GM21515 (cell line): Measurements from ENCODE around the gene ZNF235.
"Not testable (repeated sequence)": the region's sequence is repeated elsewhere in the genome, so short reads cannot be mapped to it uniquely, and the experiment has no call there.

Experiments used
- ATAC-seq: cut with Tn5 transposase; IDR thresholded peaks from one replicate; pipeline ENCODE4 v1.9.1; 2021; ENCODE audit not compliant: unreplicated experiment

Gene ZNF235

DNA sequence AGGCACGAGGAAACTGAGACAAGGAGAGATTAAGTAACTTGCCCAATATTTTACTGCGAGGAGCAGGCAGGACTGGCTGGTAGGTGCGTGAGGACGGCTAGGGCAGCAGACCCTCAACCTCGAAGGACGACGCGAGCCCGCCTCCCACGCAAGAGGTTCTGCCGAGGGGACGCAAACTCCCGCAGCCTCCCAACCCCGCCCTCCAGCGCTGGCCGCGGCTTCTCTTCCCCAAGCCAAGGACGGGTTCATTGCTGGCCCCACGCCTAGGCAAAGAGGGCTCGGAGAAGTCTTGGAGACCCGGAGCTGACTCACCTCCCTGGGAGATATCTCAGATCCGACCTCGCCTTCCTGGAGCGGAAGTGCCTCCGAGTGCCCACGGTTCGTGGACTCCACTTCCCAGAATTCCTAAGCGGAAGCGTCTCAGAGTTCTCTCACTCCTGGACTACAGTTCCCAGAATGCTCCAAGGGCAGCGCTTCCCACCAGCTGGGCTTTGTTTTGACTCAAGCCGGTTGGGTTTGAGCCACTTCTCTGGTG, at the start of gene ZNF235:
ZNF235 (minus strand) TSS at position 367 of the 535 bp plus-strand sequence. CDS start 1,621 bp downstream, outside the sequence.
- ATAC-seq: peak; percentile 93

DNA sequence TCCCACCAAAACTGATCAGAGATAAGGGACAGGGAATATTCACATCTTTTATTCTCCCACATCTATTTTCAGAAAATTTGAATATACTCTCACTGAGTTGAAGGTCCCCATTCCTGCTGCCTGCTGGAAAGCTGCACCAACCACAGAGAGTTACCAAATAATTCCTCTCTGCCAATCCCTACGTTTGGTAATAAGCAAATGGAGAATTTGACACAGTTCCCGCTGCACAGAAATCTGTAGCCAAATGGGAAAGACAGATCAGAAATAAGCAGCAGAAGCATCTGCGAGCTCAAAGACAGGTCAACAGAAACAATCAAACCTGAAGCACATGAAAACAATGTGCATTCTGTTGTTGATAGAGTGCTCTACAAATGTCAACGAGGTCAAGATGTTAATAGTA, 41.7 kb upstream of the ZNF235 start:
- ATAC-seq: no peak

DNA sequence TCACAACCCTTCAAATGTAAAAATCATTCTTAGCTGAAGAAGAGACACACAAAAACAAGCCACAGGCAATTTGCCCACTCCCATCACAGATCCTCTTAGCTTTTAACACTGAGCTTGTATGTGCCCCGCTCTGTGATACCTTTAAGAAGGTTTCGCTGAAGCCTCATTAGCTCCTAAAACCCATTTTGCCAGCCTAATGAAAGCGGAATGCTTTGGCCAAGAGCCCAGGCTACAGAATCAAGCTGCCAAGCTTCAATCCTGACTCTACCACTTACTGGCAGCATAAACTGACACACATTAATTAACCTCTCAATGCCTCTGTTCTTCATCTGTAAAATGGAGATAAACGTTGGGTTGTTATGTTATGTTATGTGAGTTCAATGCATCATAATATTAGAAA, 41.1 kb upstream of the ZNF235 start:
- ATAC-seq: no peak

DNA sequence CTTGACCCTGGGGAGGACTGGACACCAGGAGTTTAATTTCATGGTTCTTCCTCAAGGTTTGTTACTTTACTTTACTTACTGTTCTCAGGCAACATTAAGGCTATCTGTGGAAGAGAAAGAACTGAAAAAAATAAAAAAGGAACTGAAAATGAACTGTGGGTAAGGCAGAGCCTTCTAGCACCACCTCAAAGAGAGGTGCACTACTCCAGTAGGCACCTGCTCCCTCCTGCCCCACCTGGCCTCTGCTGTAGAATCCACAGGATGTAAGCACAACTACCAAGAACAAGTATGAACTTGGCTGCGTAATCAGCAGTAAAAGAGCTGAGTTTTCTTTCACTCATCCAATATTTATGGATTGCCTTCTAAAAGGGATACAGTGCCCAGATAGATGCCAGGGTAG, 39.4 kb upstream of the ZNF235 start:
- no peak for ATAC-seq

DNA sequence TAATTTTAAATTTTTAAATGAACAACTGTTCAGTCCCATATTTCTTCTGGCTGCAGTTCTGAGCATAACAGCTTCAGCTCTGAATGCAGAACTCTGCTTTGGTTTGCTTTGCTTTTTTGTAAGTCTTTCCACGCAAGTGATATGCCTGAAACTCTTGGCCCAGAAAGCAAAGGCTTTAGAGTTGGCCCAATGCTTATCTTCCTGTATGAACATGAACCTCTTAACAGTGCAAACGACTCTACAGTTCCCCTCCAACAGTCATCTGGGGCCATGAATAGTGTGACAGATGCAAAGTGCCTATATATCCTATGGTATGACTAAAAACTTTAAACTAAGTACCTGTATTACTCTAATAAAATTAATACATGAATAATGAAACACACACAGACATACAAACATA, 37.0 kb upstream of the ZNF235 start:
- ATAC-seq: no peak

DNA sequence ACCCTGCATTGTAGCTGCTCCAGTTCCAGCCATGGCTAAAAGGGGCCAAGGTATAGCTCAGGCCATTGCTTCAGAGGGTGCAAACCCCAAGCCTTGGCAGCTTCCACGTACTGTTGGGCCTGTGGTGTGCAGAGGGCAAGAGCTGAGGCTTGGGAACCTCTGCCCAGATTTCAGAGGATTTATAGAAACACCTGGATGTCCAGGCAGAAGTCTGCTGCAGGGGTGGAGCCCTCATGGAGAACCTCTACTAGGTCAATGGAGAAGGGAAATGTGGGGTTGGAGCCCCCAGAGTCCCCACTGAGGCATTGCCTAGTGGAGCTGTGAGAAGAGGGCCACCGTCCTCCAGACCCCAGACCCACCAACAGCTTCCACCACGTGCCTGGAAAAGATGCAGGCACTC, 29.8 kb upstream of the ZNF235 start:
- ATAC-seq: not testable (repeated sequence)

DNA sequence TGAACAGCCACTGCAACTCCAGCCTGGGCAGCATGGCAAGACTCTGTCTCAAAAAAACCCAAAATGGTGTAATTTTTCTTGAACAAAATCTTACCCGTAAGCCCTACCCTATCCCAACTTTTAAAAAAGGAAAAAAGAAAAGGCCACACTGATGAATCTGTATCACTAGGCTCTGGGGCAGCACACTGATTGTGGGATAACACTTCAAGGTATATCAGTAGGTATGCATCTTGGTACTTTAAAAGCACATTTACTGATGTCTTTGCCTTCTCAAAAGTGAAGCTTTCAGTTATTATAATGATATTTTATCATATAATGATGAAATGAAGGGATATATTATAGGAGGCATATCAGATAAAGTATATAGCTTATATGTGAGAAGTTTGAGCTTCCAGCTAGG, 27.3 kb upstream of the ZNF235 start:
- ATAC-seq: no peak

DNA sequence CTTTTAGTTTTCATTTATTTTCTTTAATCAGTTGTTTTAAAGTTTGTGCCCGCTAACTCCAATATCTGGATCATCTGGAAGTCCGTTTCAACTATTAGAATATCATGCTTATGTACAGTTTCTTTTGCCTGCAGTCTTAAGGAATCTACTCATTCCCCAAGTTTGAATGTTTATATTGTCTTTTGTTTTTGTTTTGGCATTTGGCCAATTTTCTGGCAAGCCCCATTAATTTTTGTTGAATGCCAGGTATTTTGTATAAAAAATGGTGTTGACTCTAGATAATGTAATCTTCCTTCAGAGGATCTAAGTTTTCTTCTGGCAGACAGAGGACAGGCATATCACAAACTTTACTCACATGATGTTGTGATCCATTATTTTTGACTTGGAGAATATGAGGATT, 11.1 kb upstream of the ZNF235 start:
- no peak for ATAC-seq

DNA sequence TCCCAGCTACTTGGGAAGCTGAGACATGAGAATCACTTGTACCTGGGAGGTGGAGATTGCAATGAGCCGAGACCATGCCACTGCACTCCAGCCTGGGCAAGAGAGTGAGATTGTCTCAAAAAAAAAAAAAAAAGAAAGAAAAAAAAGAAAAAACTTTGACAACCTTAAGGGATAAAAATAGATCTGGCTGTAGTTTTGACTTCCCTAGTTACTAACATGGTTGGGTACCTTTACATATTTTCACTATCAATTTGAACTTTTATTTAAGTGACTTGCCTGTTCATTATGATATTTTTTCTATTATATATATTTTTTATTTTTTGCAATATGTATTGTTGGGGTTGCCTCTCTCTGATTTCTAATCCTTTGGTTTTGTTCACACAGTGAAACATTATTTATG, 8.4 kb upstream of the ZNF235 start:
- no peak for ATAC-seq

DNA sequence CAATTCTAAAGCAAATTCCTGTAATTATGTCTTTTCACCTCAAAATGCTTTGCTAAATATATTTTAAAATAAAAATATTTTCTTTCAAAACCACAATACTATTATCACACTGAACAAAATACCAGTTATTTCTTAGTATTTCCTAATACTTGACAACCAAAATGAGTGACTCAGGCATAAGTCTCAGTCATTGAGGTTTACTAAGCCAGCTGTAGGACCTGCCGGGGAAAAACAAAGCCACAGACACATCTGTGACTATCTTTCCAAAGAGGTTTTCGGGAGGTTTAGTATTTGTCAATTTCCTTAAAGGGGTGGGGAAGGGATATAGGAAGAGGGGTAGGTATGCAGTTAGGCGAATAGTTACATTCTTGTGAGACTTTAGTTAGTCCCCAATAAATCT, 3.2 kb upstream of the ZNF235 start:
- ATAC-seq: no peak

DNA sequence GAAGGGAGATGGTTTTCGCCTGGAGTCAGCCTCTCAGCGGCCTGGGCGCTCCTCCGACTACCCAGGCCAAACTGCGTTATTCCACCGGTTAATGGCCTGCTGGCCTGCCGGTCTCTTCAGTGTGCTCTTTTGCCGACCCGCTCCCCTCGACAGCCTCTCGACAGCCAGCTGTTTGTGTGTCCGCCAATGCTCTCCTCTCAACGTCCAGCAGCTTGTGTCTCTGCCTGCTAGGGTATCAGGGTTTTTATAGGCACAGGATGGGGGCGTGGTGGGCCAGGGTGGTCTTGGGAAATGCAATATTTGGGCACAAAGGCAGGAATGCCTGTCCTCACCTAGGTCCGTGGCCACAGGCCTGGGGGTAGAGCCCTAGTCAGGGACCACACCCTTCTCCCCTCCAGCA, 1.5 kb upstream of the ZNF235 start:
- ATAC-seq: no peak

DNA sequence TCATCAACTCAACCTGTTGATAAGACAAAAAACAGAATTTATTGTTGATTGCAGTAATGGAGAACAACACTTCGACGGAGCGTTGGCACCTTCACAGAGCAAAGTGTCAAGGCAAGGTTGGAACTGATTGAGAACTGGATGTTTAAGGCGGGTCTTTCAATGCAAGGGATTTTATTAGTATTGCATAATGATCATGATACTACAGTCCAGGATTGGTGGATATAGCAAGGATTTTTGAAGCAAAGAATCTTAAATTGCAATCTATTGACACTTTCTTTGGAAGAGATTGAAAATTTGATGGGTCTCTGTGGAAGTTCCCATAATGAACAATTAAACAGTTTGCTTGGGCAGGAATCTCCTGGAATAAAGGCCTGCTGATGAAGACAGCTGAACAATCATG, 632 bp upstream of the ZNF235 start:
- ATAC-seq: no peak

DNA sequence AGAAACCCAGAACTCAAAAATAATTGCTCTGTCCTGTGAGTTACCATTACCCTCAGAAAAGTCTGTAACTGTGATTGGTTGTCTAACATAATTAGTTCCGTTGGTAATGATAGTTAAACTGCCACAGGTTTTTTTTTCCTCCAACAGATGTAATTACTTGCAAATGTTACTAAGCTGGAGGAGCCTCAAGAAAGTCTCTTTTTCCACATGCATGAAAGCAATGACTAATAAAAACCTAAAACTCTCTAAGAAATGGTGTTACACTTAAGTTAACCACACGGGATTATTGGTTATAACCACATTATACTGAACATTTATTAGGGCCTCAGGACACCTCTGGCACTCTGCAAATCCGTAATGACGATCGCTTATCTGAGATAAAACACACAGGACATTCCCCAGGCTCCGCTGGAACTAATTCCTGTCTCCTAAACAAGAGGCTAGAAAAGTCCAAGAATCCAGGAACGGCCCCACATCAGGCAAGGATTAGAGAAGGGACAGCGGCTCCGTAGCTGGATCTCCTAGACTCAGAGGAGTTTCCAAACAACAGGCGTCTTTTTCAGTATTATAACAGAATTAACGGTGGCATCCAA, 753 bp downstream of the ZNF235 start:
- ATAC-seq: no peak

DNA sequence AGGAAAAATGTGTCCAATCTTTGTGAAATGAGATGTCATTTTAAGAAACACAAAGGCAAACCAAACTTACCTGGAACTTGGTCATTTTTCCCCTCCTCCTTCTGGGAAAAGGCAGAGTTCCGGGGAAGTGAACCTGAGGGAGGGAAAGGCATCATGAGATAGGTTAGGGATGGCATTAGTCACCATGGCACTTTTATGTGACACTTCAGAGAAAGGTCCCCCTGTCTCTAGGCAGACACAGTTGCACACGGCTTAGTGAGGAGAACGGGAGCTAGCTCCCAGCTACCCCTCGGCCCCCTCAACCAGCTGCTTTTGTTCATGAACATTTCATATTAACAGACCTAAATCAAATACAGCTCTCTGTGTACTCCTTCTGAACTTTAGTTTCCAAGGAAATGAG, 1.5 kb downstream of the ZNF235 start:
- no peak for ATAC-seq

DNA sequence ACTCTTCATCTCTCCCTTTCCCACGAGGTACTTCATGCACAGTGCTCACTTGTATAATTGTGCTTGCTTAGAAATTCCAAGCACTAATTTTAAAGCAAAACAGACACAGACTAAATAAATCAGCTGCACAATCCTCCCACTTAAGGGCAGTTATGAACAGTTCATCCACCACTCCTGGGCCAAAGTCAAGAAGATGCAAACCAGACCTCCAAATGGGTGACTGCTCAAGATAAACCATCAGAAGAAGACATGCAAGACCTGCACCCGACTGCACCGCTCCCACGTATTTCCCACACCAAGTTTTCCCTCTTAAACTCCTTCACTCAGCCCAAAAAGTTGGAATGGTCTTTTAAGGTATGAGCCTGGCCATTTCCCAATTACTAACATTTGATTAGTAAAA, 19.9 kb downstream of the ZNF235 start:
- ATAC-seq: no peak

DNA sequence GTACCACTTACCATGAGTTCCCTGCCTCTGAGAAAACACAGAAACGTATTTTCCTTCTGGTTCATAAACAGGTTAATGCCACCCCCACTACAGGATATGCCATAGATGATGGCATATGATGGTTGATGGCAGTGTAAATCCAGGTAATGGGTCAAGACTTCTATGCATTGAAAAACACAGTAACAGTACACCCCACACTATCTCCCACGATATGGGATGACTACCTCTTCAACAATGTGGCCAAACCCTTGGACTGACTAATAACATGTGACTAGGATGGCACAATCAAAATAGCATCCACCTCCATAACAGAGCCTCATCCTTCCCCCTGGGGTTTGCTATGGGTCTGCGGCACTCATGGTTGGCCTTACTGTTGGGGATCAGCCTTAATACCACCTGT, 22.0 kb downstream of the ZNF235 start:
- no peak for ATAC-seq

DNA sequence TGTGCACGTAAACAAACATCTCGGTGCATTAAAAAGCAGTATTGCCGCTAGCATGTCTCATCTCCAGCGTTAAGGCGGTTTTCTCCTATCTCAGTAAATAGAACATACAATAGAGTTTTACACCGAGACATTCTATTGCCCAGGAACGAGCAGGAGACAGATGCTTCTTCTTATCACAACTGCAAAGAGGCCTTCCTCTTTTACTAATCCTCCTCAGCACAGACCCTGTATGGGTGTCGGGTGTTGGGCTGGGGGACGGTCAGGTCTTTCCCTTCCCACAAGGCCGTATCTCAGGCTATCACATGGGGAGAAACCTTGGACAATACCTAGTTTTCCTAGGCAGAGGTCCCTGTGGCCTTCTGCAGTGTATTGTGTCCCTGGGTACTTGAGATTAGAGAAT, 23.9 kb downstream of the ZNF235 start:
- no peak for ATAC-seq

DNA sequence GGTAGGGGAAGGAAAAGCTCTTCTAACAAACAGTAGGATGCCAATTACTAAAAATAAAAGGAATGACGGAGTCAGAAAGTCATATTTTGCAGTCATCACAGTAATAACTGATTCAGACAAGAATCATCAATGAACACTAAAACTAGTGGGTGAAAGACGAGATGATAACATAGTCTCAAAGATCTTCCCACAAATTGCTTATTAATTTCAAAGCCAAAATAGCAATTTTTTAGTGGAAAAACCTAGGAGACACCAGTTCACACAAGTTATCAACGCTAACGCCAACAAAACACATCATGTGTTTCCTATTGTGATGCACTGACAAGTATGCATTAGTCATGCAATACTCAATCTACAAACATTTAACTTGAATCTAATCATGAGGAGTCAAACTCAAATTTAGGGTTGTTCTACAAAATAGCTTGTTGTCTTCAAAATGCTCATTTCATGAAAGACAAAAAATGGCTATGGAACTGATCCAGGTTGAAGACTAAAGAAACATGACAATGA, 26.6 kb downstream of the ZNF235 start:
- no peak for ATAC-seq

DNA sequence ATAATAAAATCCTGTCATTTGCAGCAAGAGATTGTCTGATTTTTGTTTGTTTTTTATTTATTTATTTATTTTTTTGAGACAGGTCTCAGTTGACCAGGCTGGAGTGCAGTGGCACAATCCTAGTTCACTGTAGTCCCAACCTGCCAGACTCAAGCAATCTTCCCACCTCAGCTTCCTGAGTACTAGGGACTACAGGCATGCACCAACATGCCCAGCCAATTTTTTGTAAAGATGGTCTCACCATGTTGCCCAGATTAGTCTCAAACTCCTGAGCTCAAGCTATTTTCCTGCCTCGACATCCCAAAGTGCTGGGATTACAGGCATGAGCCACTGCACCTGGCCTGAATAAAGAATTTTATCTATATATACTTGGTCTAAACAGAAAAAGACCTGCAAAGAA, 27.5 kb downstream of the ZNF235 start:
- ATAC-seq: no peak

DNA sequence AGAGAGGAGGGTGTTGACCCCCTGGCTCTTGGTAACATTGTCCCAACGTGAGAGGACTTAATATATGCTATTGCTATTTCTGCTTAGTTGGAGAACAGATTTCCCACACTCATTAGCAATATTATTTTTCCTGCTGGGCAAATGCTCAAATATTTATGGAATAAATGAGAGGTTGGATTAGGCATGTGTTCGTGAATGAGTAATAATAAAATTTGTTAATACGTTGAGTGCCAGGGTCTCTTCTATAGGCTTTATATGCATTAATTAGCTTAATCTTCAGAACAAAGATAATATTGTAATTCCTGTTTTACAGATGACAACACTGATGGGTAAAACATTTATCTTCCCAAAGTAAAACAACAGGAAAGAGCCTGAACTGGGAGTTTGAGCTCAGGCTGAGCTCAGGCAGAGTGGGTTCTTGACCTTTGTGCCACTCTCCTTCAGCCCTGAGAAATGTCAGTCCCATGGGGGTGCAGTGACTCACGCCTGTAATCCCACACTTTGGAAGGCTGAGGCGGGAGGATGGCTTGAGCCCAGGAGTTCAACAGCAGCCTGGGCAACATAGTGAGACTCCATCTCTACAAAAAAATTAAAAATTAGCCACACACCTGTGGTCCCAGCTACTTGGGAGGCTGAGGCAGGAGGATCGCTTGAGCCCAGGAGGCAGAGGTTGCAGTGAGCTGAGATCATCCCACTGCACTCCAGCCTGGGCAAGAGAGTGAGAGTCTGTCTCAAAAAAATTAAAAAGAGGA, 44.0 kb downstream of the ZNF235 start:
- ATAC-seq: no peak

DNA sequence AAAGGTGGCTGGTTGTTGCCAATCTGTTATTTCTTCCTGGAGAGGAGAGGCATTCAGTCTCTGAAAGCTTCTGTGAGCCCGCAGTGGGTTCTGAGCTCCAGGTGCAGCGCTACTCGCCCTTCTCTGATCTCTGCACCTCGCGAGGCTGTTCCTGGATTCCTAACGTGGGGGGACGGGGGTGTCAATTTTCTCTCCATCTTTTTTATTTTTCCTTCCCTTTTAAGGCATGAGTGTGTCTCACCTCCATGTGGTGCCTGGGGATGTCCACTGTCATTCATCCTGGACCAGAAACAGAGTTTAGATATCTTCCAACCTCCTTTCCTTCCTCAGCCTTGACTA, 44.5 kb downstream of the ZNF235 start:
- ATAC-seq: no peak

DNA sequence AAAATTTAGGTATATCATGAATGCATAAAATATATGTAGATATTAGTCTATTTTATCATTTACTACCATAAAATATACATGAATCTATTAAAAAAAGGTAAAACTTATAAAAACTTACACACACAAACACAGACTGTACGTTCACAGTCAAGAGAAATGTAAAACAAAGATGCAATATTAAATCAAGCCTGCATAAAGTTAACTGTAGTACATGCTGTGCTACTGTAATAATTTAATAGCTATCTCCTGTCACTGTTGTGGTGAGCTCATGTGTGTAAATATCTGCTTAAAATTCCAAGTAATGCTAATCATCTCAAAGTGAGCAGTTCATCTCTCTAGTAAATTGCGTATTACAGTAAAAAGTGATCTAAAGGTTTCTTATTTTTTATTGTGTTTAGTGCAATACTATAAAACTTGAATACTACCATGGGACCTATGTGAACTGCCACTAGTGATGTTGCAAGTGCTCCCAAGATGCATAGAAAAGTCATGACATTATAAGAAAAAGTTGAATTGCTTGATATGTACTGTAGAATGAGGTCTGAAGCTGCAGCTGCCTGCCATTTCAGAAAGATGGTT, 45.9 kb downstream of the ZNF235 start:
- no peak for ATAC-seq
